Testis (tissue), 3 donors: ENCODE measurements around the gene CPNE1. TPM values are rescaled to one million over a fixed set of nuclear protein-coding genes. Genes with fewer than 3 reads are reported as not detected.

Experiments used
- DNase-seq: peaks from one replicate; pipeline ENCODE4 v3.0.0-alpha.2; 2019
- H3K27ac ChIP-seq, 2 donors: fragments of 200-600 bp; sonication (generic); one replicate each; pipeline ENCODE4 v1.5.1; 2019
- H3K27me3 ChIP-seq: fragments of 200-600 bp; sonication (generic); one replicate; pipeline ENCODE4 v1.5.1; 2019
- H3K36me3 ChIP-seq: fragments of 200-600 bp; sonication (generic); one replicate; pipeline ENCODE4 v1.5.1; 2017; ENCODE audit warnings: low read depth; ENCODE audit errors: missing control alignments
- H3K4me1 ChIP-seq: fragments of 200-600 bp; sonication (generic); one replicate; pipeline ENCODE4 v1.5.1; 2019
- H3K4me3 ChIP-seq, 2 donors: fragments of 200-600 bp; sonication (generic); one replicate each; pipeline ENCODE4 v1.5.1; 2017 to 2019
- H3K9me3 ChIP-seq: fragments of 200-600 bp; sonication (generic); one replicate; pipeline ENCODE4 v1.5.1; 2017
- POLR2A ChIP-seq: fragments of 450-650 bp; IDR thresholded peaks from one replicate; pipeline ENCODE4 v1.6.1; 2017; ENCODE audit warnings: antibody characterized with exemption, mild to moderate bottlenecking, moderate library complexity
- WGBS, 2 donors: methylation state at CpG; one replicate each; pipeline ENCODE4 v1.1.5; 2018; 5-methylcytosine and 5-hydroxymethylcytosine counted together
- intact Hi-C: fragments of 100-400 bp; cut with DNase I; formaldehyde crosslinking; loops from one replicate; pipeline ENCODE4 v1.15.1; 2023; ENCODE audit warnings: low total_unique reads
- polyA plus RNA-seq: library from polyadenylated mRNA; stranded (reverse); fragments of 350-450 nt; fragmentation: Illumina TruSeq; extraction: RNeasy Lipid Tissue Mini Kit (QIAGEN cat#74804); gene quantifications from one replicate; pipeline ENCODE4 v1.2.3, GENCODE V29; 2014; ENCODE audit warnings: low read depth, low replicate concordance; ENCODE audit not compliant: insufficient read depth
- total RNA-seq, 2 donors: library from RNA; depleted of rRNA; stranded (reverse); fragments of >200 nt; gene quantifications; one replicate each; pipeline ENCODE4 v1.2.3, GENCODE V29; 2016
- TF ChIP-seq, protein P1 (sequence below), 3 experiments: fragments of 450-650 bp in 2 of 3; fragments of 200-600 bp in 1 of 3; sonication (generic) in 1 of 3; IDR thresholded peaks; one replicate each; pipeline ENCODE4 v1.5.1; 2016 to 2019; ENCODE audit warnings: antibody characterized with exemption in 3 of 3, mild to moderate bottlenecking in 2 of 3, moderate library complexity in 1 of 3

CPNE1 gene
- total and polyA plus RNA-seq, 3 donors from 2014 or later, result 60.6 to 105 (median 103) TPM

- DNase-seq, result no peak
- Histone ChIP-seq H3K36me3 (no peaks in the 10 kb centered on the region), H3K9me3 (no peaks in the 10 kb centered on the region), H3K4me3 (no peak overlapping the region), H3K27me3 (no peaks in the 10 kb centered on the region), H3K4me1 (peaks cover under 1% of the 10 kb centered on the region), H3K27ac (no peak overlapping the region)
- TF ChIP-seq, protein P1, sequence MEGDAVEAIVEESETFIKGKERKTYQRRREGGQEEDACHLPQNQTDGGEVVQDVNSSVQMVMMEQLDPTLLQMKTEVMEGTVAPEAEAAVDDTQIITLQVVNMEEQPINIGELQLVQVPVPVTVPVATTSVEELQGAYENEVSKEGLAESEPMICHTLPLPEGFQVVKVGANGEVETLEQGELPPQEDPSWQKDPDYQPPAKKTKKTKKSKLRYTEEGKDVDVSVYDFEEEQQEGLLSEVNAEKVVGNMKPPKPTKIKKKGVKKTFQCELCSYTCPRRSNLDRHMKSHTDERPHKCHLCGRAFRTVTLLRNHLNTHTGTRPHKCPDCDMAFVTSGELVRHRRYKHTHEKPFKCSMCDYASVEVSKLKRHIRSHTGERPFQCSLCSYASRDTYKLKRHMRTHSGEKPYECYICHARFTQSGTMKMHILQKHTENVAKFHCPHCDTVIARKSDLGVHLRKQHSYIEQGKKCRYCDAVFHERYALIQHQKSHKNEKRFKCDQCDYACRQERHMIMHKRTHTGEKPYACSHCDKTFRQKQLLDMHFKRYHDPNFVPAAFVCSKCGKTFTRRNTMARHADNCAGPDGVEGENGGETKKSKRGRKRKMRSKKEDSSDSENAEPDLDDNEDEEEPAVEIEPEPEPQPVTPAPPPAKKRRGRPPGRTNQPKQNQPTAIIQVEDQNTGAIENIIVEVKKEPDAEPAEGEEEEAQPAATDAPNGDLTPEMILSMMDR (IDR thresholded peaks at IDR 0.05), result no peak
- no peak for TF ChIP-seq POLR2A
- intact Hi-C loops, result no loop called here
- WGBS, 2 donors, result 89 to 90% methylated on average over 17 of the region's 17 CpGs
Measured at GRCh38 chr20:35595456-35595855, 69.2 kb downstream of the CPNE1 start.

DNA sequence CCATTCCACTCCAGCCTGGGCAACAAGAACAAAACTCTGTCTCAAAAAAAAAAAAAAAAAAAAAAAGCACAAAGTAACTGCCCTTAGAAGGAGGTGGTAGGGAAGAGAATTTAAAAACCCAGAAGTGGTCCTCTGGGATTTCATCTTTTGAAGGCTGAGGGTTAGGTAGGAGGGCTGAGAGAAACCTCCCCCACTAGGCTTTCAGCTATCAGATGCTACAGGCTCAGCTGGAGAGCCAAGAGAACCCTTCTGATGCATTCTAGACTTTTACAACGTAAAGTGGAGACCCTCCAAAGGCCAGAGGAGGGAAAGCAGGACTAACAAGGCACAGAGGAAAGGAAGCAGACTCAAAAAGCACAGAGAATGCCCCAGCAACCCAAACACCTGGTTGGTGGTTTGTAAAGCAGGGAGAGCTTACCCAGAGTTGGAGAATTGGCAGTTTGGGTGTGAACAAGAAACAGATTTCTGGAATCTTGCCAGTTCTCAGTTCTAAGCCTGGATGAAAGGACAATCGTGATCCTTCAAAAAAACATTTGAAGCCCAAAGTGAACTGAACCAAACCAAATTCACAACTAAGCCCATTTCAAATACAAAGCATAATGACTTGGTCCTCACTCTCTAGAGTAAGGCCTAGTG, 72.2 kb downstream of the CPNE1 start:
- Histone ChIP-seq H3K9me3 (no peaks in the 10 kb centered on the region), H3K36me3 (no peaks in the 10 kb centered on the region), H3K27ac (no peak overlapping the region), H3K27me3 (no peaks in the 10 kb centered on the region), H3K4me1 (no peaks in the 10 kb centered on the region), H3K4me3 (no peak overlapping the region)
- no peak for DNase-seq
- TF ChIP-seq, protein P1 (IDR thresholded peaks at IDR 0.05), result no peak
- no peak for TF ChIP-seq POLR2A
- WGBS, 2 donors, result 31 to 67% methylated on average over 2 of the region's 2 CpGs
- intact Hi-C loops, result no loop called here

- H3K4me3 ChIP-seq, result no peak overlapping the region
- DNase-seq, result no peak
- no peaks in the 10 kb centered on the region for H3K9me3 ChIP-seq
- H3K4me1 ChIP-seq, result no peaks in the 10 kb centered on the region
- no peak overlapping the region for H3K27ac ChIP-seq
- no peaks in the 10 kb centered on the region for H3K27me3 ChIP-seq
- TF ChIP-seq, protein P1 (IDR thresholded peaks at IDR 0.05), result no peak
- no peak for TF ChIP-seq POLR2A
- intact Hi-C loops, result no loop called here
- WGBS, 2 donors, result 88 to 93% methylated on average over 14 of the region's 14 CpGs
- no peaks in the 10 kb centered on the region for H3K36me3 ChIP-seq
Measured at GRCh38 chr20:35588397-35588796, 76.3 kb downstream of the CPNE1 start.

DNA sequence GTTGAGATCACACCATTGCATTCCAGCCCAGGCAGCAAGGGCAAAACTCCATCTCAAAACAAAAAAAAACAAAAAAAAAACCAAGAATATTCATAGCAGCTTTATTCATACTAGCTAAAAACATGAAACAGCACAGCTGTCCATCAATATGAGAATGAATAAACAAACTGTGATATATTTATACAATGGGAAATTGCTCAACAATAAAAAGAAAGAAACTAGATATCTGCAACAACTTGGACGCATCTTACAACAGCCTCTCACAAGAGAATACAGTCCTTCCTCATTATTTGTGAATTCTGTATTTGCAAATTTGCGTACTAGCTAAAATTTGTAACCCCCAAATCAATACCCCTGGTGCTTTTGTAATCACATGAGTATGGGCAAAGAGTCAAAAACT, 77.3 kb downstream of the CPNE1 start:
- 86% methylated on average over 2 of the region's 2 CpGs for WGBS, 2 donors
- no peak overlapping the region for H3K27ac ChIP-seq
- intact Hi-C loops, result no loop called here
- no peaks in the 10 kb centered on the region for H3K36me3 ChIP-seq
- DNase-seq, result no peak
- no peaks in the 10 kb centered on the region for H3K9me3 ChIP-seq
- no peaks in the 10 kb centered on the region for H3K27me3 ChIP-seq
- H3K4me3 ChIP-seq, result no peak overlapping the region
- no peaks in the 10 kb centered on the region for H3K4me1 ChIP-seq
- TF ChIP-seq POLR2A, result no peak
- TF ChIP-seq, protein P1 (IDR thresholded peaks at IDR 0.05), result no peak
